Measurements from ENCODE around the gene TUBB1.
A peak's percentile ranks its signal among the peaks of the same experiment; 100 is the strongest.

TUBB1 gene

DNA sequence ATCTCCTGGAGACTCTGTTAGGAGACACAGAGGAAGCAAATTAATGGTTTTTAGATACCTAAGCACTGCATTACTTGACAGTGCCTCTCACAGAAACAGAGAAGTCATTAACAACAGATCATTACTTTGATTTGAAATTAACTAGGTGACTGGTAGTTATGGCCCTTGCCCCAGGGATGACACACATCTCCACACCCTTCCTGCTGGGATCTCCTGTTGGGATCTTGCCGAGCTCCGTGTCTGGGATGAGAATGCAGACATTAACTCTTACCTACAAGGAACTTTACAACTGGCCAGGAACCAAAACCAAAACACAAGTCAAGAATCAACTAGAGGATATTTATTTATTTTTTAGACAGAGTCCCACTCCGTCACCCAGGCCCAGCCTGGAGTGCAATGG is 25.6 kb downstream of the TUBB1 start:
- no peak for DNase-seq

DNA sequence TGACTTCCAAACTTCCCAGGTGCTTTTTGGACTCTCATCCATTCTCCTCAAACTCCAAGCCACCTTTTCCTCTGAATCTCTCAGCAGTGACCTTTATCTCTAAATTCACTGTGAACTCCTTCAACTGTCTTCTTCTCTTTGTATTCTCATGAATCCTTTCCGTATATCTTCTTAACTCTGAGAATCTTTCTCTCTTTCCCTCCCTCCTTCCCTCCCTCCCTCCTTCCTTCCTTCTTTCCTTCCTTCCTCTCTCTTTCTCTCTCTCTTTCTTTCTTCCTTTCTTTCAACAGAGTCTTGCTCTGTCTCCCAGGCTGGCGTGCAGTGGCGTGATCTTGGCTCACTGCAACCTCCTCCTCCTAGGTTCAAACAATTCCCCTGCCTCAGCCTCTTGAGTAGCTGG is 27.6 kb downstream of the TUBB1 start:
- no peak for DNase-seq

DNA sequence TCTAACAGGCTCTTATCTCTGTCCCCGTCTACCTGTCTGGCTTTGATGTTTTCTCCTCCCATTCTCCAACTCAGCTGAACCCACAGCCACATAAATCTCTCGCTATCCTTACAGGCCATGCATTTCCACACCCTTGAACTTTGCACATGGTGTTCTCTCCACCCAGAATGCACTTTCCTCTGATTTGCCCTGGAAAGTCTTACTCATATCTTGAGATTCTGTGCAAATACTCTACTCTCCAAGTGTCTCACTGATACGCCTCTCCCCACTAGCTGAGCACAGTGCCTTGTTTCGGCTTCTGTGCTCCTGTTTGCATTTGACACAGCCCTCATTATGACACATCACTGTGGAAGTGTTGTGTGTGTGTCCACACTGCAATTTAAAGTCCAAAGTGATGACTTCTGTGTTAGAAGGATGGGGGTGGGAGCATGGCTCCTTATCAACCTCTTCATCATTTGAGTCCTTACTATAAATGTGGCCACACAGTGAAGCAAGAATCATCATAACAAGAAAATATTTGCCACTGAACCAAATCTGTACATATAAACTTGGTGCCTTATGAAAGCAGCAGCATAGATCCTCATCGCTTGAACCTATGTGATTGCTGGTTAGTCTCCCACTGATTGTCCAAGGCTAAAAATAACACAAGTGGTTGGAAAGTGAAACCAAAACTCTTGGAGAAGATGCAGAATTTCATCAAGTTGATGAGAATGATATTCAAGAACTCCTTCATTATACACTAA is 28.9 kb downstream of the TUBB1 start:
- no peak for DNase-seq

DNA sequence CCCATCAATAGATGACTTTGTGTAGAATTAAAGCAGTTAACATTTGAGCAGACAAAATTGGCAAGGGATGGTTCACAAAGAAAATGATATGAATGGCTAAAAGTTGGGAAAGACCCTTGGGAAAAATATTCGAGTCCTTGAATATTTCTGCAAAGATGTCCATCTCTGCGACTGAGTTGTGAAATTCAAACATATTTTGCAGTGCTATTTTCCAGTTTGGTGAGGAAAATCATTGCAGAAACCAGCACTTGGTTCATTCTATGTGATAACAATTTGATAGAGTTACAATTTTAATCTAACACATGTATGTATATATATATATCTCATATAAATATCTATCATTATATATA is 29.4 kb downstream of the TUBB1 start:
- DNase-seq: no peak

DNA sequence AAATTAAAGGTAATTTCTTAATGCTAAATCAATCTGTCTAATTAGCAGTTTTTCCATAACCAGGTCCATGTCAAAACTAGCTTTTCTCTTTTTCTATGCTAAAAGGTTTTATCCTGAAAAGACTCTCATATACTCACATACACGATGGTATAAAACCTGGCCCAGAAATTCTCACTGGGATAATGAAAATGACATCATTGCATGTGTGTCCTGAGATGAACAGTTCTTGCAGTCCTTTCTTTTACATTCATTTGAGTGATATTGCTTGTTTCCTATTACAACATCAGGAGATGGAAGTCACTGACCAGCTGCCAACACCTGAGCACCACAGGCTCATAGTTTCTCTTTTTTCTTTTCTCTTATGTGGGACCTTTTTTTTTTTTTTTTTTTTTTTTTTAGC is 31.2 kb downstream of the TUBB1 start:
- no peak for DNase-seq

DNA sequence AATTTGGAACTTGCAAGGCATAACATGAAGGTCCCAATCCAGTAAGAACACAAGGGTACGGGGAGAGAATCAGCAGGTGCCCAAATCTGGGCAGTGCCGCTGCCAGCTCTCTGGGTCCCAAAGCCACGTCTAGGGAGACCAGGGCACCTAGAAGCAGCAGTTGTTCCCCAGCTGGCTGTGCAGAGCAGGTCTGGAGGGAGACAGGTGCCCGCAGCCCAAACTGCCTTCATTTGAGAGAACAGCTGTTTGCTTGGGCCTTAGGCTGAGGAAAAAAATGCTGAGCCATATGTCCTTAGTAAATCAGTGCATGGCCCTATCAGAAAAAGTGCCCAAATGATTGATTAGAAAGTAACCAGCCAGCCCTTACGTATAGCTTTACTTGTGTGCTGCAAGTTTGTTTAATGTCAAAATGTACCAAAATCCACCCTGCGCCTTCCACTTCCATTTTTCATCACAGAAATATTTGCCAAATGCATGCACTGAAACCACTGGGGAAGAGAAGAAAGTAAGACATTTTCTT is 32.5 kb downstream of the TUBB1 start:
- no peak for DNase-seq

DNA sequence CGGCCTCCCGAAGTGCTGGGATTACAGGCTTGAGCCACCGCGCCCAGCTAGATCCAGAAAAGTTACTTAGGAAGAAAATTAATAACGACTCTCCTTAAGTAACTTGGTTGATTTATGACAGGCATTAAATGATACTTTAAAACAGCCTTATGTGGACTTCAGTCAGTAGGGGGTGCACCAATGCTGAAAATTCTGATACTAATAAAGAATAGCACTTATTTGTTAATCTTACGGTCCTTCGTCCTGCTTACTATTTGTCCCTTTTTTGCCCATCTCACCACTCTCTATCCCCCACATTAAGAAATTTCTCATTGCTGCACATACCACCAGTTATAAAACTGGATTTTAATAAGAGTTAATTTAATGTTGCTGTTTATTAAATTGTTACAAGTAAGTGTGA is 36.1 kb downstream of the TUBB1 start:
- DNase-seq: peak; percentile 50

DNA sequence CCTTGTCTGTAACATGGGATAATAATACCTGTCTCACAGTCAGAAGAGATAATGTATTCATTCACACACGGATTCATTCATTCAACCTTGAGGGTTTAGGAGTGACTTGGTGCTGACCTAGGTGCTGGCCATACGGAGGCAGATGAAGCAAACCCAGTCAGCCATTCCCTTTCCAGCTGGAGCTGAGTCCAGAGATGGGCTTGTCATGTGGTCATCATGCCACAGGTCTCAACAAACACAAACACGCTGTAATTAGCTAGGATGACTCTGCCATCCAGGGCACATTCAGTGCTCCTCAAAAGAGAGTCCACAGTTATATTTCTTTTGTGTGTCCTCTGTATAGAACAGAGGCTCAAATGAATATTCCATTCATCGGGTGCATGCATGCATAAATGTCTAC is 42.9 kb downstream of the TUBB1 start:
- no peak for DNase-seq

DNA sequence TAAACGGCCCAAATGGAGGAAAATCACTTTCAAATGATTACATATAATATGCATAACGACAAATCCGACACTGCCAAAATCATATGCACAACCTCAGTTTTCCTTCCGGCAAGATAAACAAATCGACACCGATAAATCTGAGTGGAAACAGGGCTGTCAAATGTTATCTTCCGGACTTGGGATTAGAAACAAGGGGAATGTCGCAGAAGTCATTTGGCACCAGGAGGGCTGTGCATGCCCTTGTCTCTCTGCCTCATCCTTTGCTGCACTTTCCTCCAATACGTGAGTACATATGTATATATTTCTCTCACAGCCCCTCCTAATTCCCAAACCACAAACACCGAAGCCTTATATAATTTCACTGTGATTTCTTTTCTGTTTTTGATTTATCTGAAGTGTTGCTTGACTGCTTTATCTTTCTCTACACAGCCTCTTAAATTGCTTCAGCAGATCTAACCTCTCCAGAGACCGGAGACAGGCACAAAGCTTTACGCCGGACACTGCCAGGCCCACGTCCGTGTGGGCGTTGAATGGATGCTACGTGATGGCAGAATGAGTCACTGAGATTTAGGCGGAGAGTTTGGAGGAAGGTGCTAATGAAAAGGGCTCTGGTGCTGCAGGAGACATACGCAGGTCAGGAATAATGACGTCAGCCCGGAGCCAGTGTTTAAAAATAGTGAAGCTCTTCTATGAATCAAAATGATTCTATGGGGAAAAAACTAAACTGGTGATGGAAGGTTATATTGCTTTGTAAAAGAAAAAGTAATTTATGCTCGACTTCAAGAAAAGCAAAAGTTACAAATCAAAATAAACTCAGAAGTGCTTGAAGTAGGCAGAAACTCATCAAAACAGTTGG is 44.4 kb downstream of the TUBB1 start:
- no peak for DNase-seq

DNA sequence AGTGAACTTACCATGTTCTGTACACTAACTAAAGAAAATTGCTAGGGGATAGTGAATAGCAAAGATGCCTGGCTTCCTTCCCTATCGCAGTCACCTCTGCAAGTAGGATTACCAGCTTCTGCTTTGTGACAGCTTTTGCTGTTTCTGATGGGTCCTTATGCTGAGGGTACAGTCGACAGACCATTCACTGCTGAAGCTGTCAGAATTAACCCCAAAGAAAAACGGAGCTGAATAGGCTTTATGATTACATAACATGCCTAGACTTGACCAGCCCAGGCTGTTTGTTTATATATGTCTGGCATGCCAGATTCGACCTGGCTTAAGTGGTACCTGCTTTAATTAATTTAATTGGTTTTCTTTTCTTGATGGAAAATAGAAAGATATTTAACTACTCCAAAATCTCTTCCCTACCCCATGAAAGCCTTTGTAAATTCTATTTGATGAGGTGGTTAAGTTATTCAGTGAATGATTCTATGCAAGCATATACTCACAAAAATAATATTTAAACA is 45.0 kb downstream of the TUBB1 start:
- no peak for DNase-seq

DNA sequence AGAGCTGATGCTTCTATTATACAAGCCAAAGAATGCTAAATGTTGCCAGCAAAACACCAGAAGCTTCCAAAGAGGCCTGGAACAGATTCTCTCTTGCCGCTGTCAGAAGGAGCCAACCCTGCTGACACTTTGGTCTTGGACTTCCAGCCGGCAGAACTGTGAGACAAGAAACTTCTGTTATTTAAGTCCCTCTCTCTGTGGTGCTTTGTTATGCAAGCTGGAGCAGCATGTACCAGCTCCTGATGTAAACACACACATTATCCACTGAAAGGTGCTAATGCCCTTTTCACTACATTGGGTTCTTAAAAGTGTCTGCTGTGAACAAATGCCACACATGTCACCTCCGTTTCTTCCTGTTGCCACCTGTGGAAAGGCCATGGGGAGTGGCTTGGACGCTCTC is 49.3 kb downstream of the TUBB1 start:
- DNase-seq: no peak

DNA sequence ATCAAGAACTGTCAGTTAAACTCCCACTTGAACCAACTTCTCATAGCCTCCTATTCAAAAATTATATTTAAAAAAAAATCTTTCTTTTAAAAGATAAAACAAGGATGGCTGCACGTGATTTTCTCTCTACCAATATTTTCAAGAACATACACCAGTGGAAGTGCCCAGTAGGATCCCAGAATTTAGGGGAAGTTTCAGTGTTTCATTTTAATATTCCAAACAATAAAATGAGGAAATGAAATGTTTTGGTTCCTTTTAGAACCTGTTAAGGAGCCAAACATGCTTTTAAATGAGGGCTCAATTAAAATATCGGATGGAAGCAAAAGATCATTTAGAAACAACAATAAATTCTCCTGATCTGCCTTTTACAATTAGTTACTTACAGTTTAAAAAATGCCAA is 49.8 kb downstream of the TUBB1 start:
- no peak for DNase-seq

DNA sequence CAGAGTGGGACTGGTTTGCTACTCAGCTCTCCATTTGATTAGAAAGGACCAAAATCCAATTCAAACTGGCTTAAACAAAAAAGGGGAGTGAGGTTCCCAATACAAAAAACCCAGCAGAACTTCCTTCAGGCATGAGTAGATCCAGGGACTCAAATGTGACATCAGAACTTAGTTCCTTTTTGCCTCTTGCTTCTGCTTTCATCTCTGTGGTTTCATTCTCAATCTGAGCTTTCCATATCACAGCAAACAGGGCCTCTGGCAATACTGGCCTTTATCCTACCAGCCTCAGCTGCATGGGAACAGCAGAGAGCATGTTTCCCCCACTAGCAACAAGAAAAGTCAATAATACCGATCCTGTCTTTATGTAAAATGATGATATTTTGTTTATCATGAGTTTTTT is 52.0 kb downstream of the TUBB1 start:
- no peak for DNase-seq

DNA sequence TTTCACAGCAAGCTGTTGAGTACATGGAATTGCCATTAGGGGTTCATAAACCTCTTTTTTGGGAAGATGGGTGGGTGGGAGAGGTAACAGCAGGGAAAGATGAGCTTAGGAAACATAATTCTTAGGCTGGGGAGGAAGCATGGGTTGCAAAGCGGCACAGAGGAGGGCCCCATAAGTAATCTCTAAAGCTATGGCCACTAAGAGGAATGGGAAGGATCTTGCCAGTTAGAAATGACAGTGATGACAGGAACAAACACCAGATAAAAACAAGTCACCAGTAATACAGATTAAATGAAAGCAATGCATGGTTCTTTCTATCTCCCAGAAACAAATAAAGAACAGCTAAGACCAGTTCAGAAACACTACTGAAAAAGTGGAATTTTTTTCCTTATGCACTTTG is 54.4 kb downstream of the TUBB1 start:
- no peak for DNase-seq

DNA sequence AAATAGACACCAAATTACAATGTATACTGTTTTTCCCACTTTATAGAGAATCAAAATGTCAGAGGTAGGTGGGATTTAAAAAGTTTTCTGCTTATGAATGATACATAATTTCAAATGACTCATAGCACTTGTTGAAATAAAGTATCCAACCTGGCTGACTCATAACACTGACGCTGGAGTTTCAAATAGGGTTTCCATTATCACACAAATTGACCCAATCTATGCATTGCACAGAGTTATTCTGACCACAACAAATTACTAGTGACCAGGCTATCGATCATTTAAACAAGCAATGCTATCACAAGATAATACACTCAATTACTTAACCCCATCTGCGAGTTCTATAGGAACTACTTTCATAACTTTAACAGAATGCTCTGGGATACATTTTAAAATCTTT is 55.2 kb downstream of the TUBB1 start:
- DNase-seq: no peak

DNA sequence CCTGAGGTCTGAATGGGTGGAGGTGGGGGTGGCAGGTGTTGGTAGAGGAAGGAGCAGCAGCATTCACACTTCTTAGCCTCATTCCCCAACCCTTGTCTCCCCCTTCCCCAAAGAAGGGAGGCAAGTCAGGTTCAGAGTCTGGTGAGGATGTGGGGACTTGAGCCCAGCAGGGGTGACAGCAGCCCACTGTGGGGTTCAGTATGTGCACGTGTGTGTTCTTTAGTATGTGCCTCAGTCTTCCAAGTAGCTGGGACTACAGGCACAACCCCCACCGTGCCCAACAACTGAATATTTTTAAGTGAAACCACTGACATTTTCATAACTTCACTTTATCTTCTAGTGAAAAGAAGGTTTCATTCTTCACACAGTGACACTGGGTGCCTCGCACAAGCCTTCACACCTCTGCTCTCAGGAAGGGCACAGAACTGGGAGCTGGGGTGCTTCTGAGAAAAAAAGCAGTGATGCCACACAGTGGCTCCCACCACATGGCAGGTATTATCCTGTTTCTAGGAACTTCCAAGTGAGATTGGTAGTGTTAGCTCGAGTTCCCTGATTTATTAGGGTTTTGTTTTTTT is 56.8 kb downstream of the TUBB1 start:
- DNase-seq: no peak

All from CD4-positive, alpha-beta T cell treated with Interleukin-10 for 1 hour (primary cell).